H1 (cell line): ENCODE data around the gene PRSS16. TPM values are rescaled to one million over a fixed set of nuclear protein-coding genes. Genes with fewer than 3 reads are reported as not detected.

ENCODE experiments used
- CTCF ChIA-PET: fragments of 300-600 bp; sonication (Branson Sonifier 250); formaldehyde crosslinking; loops from one replicate; lab custom pipeline; 2021; ENCODE audit not compliant: partially characterized antibody; lab: Charles Lee
- POLR2A ChIA-PET: fragments of 300-600 bp; sonication (Branson Sonifier 250); formaldehyde crosslinking; loops from one replicate; lab custom pipeline; 2021; ENCODE audit warnings: inconsistent platforms; ENCODE audit not compliant: partially characterized antibody; lab: Charles Lee
- DNase-seq, 2 experiments: peaks; one replicate each; pipeline versions ENCODE4 v3.0.0 to v3.0.0-alpha.2; 2010 to 2022; ENCODE audit warnings: low spot score in 2 of 2, low read depth in 1 of 2, mixed read lengths in 1 of 2
- FAIRE-seq: peaks from 2 replicates; lab custom pipeline; 2011; peaks lifted over from hg19 to GRCh38; lab: Jason Lieb, UNC
- H2AFZ ChIP-seq: 2 replicates; pipeline ENCODE4 v1.8.1; 2012; ENCODE audit warnings: low read length, inconsistent platforms
- H2AK5ac ChIP-seq: 2 replicates; pipeline ENCODE4 v1.6.1; 2013; ENCODE audit warnings: low read depth, low read length
- H2BK120ac ChIP-seq: replicated peaks from 2 replicates; pipeline ENCODE3; 2013; ENCODE audit warnings: low read depth, low read length, inconsistent platforms
- H2BK12ac ChIP-seq: 2 replicates; pipeline ENCODE4 v1.6.1; 2013; ENCODE audit warnings: low read depth, low read length
- H2BK15ac ChIP-seq: 2 replicates; pipeline ENCODE4 v1.6.1; 2013; ENCODE audit warnings: low read length
- H2BK20ac ChIP-seq: 2 replicates; pipeline ENCODE4 v1.6.1; 2013; ENCODE audit warnings: low read length
- H2BK5ac ChIP-seq: 2 replicates; pipeline ENCODE4 v1.6.1; 2013; ENCODE audit warnings: low read depth, low read length
- H3K14ac ChIP-seq: 2 replicates; pipeline ENCODE4 v1.6.1; 2013; ENCODE audit warnings: inconsistent platforms; ENCODE audit not compliant: insufficient read length
- H3K18ac ChIP-seq: 2 replicates; pipeline ENCODE4 v1.6.1; 2013; ENCODE audit warnings: low read length; ENCODE audit errors: extremely low read depth
- H3K23ac ChIP-seq: 2 replicates; pipeline ENCODE4 v1.6.1; 2013; ENCODE audit warnings: inconsistent platforms; ENCODE audit not compliant: insufficient read length
- H3K23me2 ChIP-seq: 2 replicates; pipeline ENCODE4 v1.6.1; 2013; ENCODE audit warnings: low read depth, low read length
- H3K27ac ChIP-seq: 2 replicates; pipeline ENCODE4 v1.6.1; 2011; ENCODE audit warnings: low read depth, low read length, inconsistent platforms
- H3K27me3 ChIP-seq, 4 experiments: replicated peaks in 1 of 4; 1 replicate in 1 of 4; 2 replicates in 3 of 4; pipeline versions ENCODE4 v1.6.1 to v1.8.1; 2011 to 2013; ENCODE audit warnings: low read length in 3 of 4, mild to moderate bottlenecking in 3 of 4, inconsistent platforms in 2 of 4, mixed read lengths in 2 of 4, moderate library complexity in 1 of 4; ENCODE audit not compliant: control insufficient read depth in 3 of 4, insufficient read depth in 3 of 4; ENCODE audit errors: extremely low read depth in 1 of 4
- H3K36me3 ChIP-seq, 4 experiments: 2 replicates each; pipeline versions ENCODE4 v1.6.1 to v1.8.1; 2011 to 2013; ENCODE audit warnings: mild to moderate bottlenecking in 4 of 4, low read length in 3 of 4, moderate library complexity in 2 of 4, control low read depth in 1 of 4, inconsistent platforms in 1 of 4; ENCODE audit not compliant: insufficient read depth in 4 of 4, control insufficient read depth in 2 of 4
- H3K4ac ChIP-seq: replicated peaks from 2 replicates; pipeline ENCODE3; 2013; ENCODE audit warnings: low read length, low read depth, mixed read lengths, inconsistent platforms; ENCODE audit not compliant: insufficient read length
- H3K4me1 ChIP-seq, 4 experiments: replicated peaks in 1 of 4; 1 replicate in 1 of 4; 2 replicates in 3 of 4; pipeline versions ENCODE4 v1.6.1 to v1.8.1; 2011 to 2013; ENCODE audit warnings: low read length in 3 of 4, inconsistent platforms in 2 of 4, mixed read lengths in 1 of 4; ENCODE audit not compliant: insufficient read depth in 4 of 4, control insufficient read depth in 3 of 4
- H3K4me2 ChIP-seq, 2 experiments: 2 replicates each; pipeline versions ENCODE4 v1.6.1 to v1.8.1; 2011 to 2013; ENCODE audit warnings: low read depth in 2 of 2, low read length in 2 of 2, control low read depth in 1 of 2, inconsistent platforms in 1 of 2, mild to moderate bottlenecking in 1 of 2; ENCODE audit not compliant: insufficient read depth in 1 of 2
- H3K4me3 ChIP-seq, 4 experiments: fragments of 200-600, 300-600 bp in 1 of 4; sonication (generic), shearing (Covaris generic), sonication (Bioruptor Twin) in 1 of 4; 2 replicates each; pipeline versions ENCODE4 v1.5.1 to v1.8.1; 2011 to 2016; ENCODE audit warnings: low read length in 4 of 4, low read depth in 3 of 4, control low read depth in 2 of 4, inconsistent platforms in 2 of 4, mild to moderate bottlenecking in 2 of 4, mixed read lengths in 1 of 4, moderate library complexity in 1 of 4; ENCODE audit not compliant: insufficient read depth in 2 of 4; ENCODE audit errors: extremely low read depth in 1 of 4
- H3K56ac ChIP-seq: replicated peaks from 2 replicates; pipeline ENCODE3; 2013; ENCODE audit warnings: low read depth, mild to moderate bottlenecking, mixed read lengths, low read length, inconsistent platforms; ENCODE audit not compliant: insufficient read length
- H3K79me1 ChIP-seq: 2 replicates; pipeline ENCODE4 v1.6.1; 2013; ENCODE audit warnings: low read depth, low read length, control low read depth
- H3K79me2 ChIP-seq, 2 experiments: 2 replicates each; pipeline versions ENCODE4 v1.6.1 to v1.8.1; 2012 to 2013; ENCODE audit warnings: low read length in 2 of 2, mild to moderate bottlenecking in 2 of 2, inconsistent platforms in 1 of 2; ENCODE audit not compliant: insufficient read depth in 2 of 2, control insufficient read depth in 1 of 2
- H3K9ac ChIP-seq, 4 experiments: replicated peaks in 1 of 4; 1 replicate in 1 of 4; 2 replicates in 3 of 4; pipeline versions ENCODE4 v1.6.1 to v1.8.1; 2011 to 2013; ENCODE audit warnings: low read depth in 3 of 4, low read length in 3 of 4, control low read depth in 2 of 4, mild to moderate bottlenecking in 2 of 4, moderate library complexity in 2 of 4, inconsistent platforms in 1 of 4; ENCODE audit errors: extremely low read depth in 1 of 4
- H3K9me3 ChIP-seq, 2 experiments: 2 replicates each; pipeline versions ENCODE4 v1.6.1 to v1.8.1; 2012 to 2013; ENCODE audit warnings: mild to moderate bottlenecking in 2 of 2, moderate library complexity in 2 of 2, control low read depth in 1 of 2, inconsistent platforms in 1 of 2, low read depth in 1 of 2, low read length in 1 of 2, mixed read lengths in 1 of 2; ENCODE audit not compliant: insufficient read depth in 2 of 2
- H4K20me1 ChIP-seq, 2 experiments: replicated peaks in 1 of 2; 2 replicates each; pipeline versions ENCODE3 to v1.8.1; 2011 to 2013; ENCODE audit warnings: inconsistent platforms in 2 of 2, low read length in 2 of 2, mild to moderate bottlenecking in 1 of 2; ENCODE audit not compliant: insufficient read depth in 2 of 2, control insufficient read depth in 1 of 2
- H4K5ac ChIP-seq: 2 replicates; pipeline ENCODE4 v1.6.1; 2013; ENCODE audit warnings: low read length, low read depth, mixed read lengths, inconsistent platforms; ENCODE audit not compliant: insufficient read length
- H4K8ac ChIP-seq: 2 replicates; pipeline ENCODE4 v1.8.0; 2013; ENCODE audit warnings: mild to moderate bottlenecking, moderate library complexity, low read length, inconsistent platforms; ENCODE audit not compliant: insufficient read depth; ENCODE audit errors: extremely low read depth
- H4K91ac ChIP-seq: replicated peaks from 2 replicates; pipeline ENCODE3; 2013; ENCODE audit warnings: low read length, mixed read lengths, inconsistent platforms; ENCODE audit not compliant: insufficient read length
- KDM5A ChIP-seq: fragments of 200-600 bp; IDR thresholded peaks from 2 replicates; pipeline ENCODE4 v1.7.1; 2012; ENCODE audit warnings: mild to moderate bottlenecking, low read length, inconsistent platforms, mixed read lengths
- RAD21 ChIP-seq, 2 experiments: IDR thresholded peaks in 1 of 2; conservative IDR thresholded peaks in 1 of 2; 2 replicates each; pipeline ENCODE4 v1.6.1; 2011; ENCODE audit warnings: low read depth in 2 of 2, low read length in 2 of 2, improper control_type of control experiment in 1 of 2, inconsistent platforms in 1 of 2, mild to moderate bottlenecking in 1 of 2, moderate library complexity in 1 of 2
- WGBS, 2 experiments: shearing (Covaris generic) in 1 of 2; methylation state at CpG; one replicate each; pipeline versions ENCODE4 v1.1.6 to v1.1.7; 2013 to 2015; ENCODE audit warnings: low lambda C conversion rate in 2 of 2, mixed read lengths in 2 of 2, inconsistent platforms in 1 of 2, low coverage in 1 of 2, missing lambda C conversion rate in 1 of 2; ENCODE audit not compliant: insufficient replicate concordance in 2 of 2, insufficient coverage in 1 of 2, insufficient read length in 1 of 2; ENCODE audit errors: extremely low coverage in 1 of 2, missing lambda C conversion rate in 1 of 2; 5-methylcytosine and 5-hydroxymethylcytosine counted together
- polyA plus RNA-seq, 7 experiments: library from polyadenylated mRNA; depleted of rRNA in 3 of 7; stranded (reverse) in 5 of 7; unstranded in 2 of 7; fragments of >200 nt in 5 of 7; fragments of 200-250 nt in 2 of 7; gene quantifications; 1 replicate in 5 of 7; 2 replicates in 1 of 7; 4 replicates in 1 of 7; pipeline versions ENCODE4 v1.2.1 to v1.2.3, GENCODE V29; 2011 to 2013; ENCODE audit warnings: missing spikeins in 2 of 7, mixed read lengths in 2 of 7
- total RNA-seq: library from RNA; stranded (reverse); fragmentation: NEBNext Ultra II Directional; extraction: Animal tissue kit (Norgen Biotek cat#: 25700); gene quantifications from 2 replicates; pipeline ENCODE4 v1.2.1, GENCODE V29; 2021
- TF ChIP-seq, protein P1 (sequence below), 3 experiments: IDR thresholded peaks; 1 replicate in 2 of 3; 2 replicates in 1 of 3; pipeline versions ENCODE4 v1.5.1 to v1.6.1; 2011; ENCODE audit warnings: low read length in 3 of 3, mild to moderate bottlenecking in 3 of 3, inconsistent platforms in 2 of 3, low read depth in 1 of 3, moderate library complexity in 1 of 3; ENCODE audit not compliant: insufficient read depth in 1 of 3; ENCODE audit errors: control extremely low read depth in 1 of 3

PRSS16 gene
- total and polyA plus RNA-seq, 2 of the 8 experiments (the other 6 are each of a cell fraction or from before 2014, with no cell fraction given), result 20.2 to 38.9 TPM

DNA sequence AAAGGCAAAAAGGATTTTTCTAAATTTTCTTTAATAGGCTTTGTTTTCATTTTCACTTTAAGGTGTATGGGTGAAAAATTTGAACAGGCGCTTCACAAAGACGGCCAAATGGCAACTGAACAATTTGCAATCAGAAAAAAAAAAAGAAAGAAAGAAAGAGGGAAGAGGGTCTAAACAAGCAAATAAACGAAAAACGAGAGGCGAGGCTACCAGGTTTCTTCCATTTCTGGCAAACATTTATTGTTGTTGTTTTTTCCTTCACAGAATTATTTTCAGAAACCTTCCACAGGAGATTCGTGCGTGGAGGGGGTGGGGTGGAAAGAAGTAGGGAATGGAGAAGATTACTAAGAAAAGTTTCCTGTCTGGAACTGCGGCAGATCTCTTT, 40.2 kb downstream of the PRSS16 start:
- Histone ChIP-seq H3K79me1 (no peaks in the 10 kb centered on the region), H2BK15ac (no peak overlapping the region), H2BK120ac (no peak overlapping the region)
- FAIRE-seq, result no peak
- POLR2A ChIA-PET, result no interaction called here
- TF ChIP-seq RAD21 (IDR thresholded peaks at IDR 0.05 in 1 of 2, conservative IDR thresholded peaks at IDR 0.05 in 1 of 2; ENCODE audit: low read depth in 2 of 2, low read length in 2 of 2) (no peak), KDM5A (no peak)
- TF ChIP-seq, protein P1, sequence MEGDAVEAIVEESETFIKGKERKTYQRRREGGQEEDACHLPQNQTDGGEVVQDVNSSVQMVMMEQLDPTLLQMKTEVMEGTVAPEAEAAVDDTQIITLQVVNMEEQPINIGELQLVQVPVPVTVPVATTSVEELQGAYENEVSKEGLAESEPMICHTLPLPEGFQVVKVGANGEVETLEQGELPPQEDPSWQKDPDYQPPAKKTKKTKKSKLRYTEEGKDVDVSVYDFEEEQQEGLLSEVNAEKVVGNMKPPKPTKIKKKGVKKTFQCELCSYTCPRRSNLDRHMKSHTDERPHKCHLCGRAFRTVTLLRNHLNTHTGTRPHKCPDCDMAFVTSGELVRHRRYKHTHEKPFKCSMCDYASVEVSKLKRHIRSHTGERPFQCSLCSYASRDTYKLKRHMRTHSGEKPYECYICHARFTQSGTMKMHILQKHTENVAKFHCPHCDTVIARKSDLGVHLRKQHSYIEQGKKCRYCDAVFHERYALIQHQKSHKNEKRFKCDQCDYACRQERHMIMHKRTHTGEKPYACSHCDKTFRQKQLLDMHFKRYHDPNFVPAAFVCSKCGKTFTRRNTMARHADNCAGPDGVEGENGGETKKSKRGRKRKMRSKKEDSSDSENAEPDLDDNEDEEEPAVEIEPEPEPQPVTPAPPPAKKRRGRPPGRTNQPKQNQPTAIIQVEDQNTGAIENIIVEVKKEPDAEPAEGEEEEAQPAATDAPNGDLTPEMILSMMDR (IDR thresholded peaks at IDR 0.05; ENCODE audit: control extremely low read depth in 1 of 3, insufficient read depth in 1 of 3, low read depth in 1 of 3, low read length in 3 of 3), result no peak
- TF ChIP-seq, all 59 proteins: peak for 0
- Histone ChIP-seq H3K4me1 (peaks cover 0 to 2% (median 0%) of the 10 kb centered on the region in 4 experiments; a peak in 1 of 7 replicates), H4K20me1 (no peaks in the 10 kb centered on the region), H3K79me2 (no peaks in the 10 kb centered on the region), H3K4me3 (peak overlapping the region; percentile 54 to 81 (median 74)), H3K23ac (no peak overlapping the region), H3K14ac (no peak overlapping the region), H4K8ac (no peak overlapping the region), H4K91ac (no peak overlapping the region), H2BK12ac (no peak overlapping the region), H2BK5ac (no peak overlapping the region), H2AFZ (peak overlapping the region; percentile 71; the same call in 1 of the 2 replicates), H3K4ac (no peak overlapping the region), H3K56ac (no peak overlapping the region), H3K18ac (no peak overlapping the region), H2AK5ac (no peak overlapping the region), H2BK20ac (no peak overlapping the region), H3K36me3 (no peaks in the 10 kb centered on the region), H3K9me3 (no peaks in the 10 kb centered on the region), H3K27me3 (peaks cover 3 to 58% (median 31%) of the 10 kb centered on the region in 4 experiments), H4K5ac (no peak overlapping the region), H3K4me2 (peak overlapping the region; percentile 79 to 93), H3K27ac (no peak overlapping the region), H3K23me2 (peaks cover 14% of the 10 kb centered on the region), H3K9ac (peak overlapping the region in 1 of 4 experiments; percentile 12; a peak in 1 of 7 replicates)
- no peak for DNase-seq
- CTCF ChIA-PET, result interaction anchor here (0.9 kb wide), 1 partner anchor 898 kb away, joined by 3 read pairs; no protein-coding TSS in a partner anchor
- WGBS, 2 experiments, result 17% methylated on average over 7 of the region's 8 CpGs; no CpG with 5 or more reads in 1 of the 2 experiments
